Measurements from ENCODE around the gene NIT1. TPM values are rescaled to one million over a fixed set of nuclear protein-coding genes. Genes with fewer than 3 reads are reported as not detected.

NIT1 gene
- total and polyA plus RNA-seq, 12 donors: 72.2 to 147 (median 103) TPM

DNA sequence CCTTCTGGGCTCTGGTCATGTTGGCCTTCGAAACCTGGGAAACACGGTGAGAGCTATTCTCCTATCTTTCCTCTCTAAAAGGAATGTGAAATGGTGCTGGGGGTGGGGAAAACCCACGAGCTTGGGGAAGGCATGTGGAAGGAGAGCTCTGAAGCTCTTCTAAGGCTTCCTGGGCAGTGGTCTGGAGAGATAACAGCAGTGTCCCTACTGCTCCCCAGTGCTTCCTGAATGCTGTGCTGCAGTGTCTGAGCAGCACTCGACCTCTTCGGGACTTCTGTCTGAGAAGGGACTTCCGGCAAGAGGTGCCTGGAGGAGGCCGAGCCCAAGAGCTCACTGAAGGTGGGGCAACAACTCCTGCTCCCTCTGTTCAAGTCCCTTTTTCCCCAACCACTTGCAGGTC, 44.1 kb downstream of the NIT1 start:
- no peak for DNase-seq
- Histone ChIP-seq H3K4me3 (no peak overlapping the region), H3K36me3 (replicated peaks in 1 of 2) (peaks cover 0 to 43% of the 10 kb centered on the region in 2 donors), H3K9me3 (replicated peaks in 1 of 3) (no peaks in the 10 kb centered on the region), H3K27me3 (no peaks in the 10 kb centered on the region), H3K27ac (peak overlapping the region in 1 of 5 donors; percentile 3), H3K4me1 (replicated peaks in 1 of 2) (peaks cover 15 to 31% of the 10 kb centered on the region in 2 donors)
- intact Hi-C loops (cut with DNase I): no loop called here
- WGBS, 4 donors: 75 to 83% (median 81%) methylated on average over 7 of the region's 7 CpGs
- TF ChIP-seq, protein P1, sequence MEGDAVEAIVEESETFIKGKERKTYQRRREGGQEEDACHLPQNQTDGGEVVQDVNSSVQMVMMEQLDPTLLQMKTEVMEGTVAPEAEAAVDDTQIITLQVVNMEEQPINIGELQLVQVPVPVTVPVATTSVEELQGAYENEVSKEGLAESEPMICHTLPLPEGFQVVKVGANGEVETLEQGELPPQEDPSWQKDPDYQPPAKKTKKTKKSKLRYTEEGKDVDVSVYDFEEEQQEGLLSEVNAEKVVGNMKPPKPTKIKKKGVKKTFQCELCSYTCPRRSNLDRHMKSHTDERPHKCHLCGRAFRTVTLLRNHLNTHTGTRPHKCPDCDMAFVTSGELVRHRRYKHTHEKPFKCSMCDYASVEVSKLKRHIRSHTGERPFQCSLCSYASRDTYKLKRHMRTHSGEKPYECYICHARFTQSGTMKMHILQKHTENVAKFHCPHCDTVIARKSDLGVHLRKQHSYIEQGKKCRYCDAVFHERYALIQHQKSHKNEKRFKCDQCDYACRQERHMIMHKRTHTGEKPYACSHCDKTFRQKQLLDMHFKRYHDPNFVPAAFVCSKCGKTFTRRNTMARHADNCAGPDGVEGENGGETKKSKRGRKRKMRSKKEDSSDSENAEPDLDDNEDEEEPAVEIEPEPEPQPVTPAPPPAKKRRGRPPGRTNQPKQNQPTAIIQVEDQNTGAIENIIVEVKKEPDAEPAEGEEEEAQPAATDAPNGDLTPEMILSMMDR (IDR thresholded peaks at IDR 0.05): no peak
- TF ChIP-seq POLR2A (IDR thresholded peaks at IDR 0.05): no peak

DNA sequence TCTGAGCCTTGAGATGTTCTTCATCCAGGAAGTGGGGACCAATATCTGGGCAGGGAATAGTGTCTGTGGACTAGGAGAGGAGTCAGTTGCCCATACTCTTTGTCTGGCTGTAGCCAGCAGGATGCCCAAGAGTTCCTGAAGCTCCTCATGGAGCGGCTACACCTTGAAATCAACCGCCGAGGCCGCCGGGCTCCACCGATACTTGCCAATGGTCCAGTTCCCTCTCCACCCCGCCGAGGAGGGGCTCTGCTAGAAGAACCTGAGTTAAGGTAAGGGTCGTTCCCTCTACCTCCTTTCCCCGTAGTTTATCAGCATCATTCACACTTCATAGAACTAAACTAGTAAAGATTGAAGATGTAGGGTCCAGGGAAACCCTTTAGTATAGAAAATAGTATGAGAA, 44.9 kb downstream of the NIT1 start:
- no peak overlapping the region for H3K27ac ChIP-seq
- intact Hi-C loops (cut with DNase I): no loop called here
- H3K4me1 ChIP-seq (replicated peaks in 1 of 2): peaks cover 17 to 38% of the 10 kb centered on the region in 2 donors
- WGBS, 4 donors: 93 to 96% (median 95%) methylated on average over 6 to 10 of the region's 10 CpGs
- peaks cover 0 to 36% of the 10 kb centered on the region in 2 donors for H3K36me3 ChIP-seq (replicated peaks in 1 of 2)
- H3K4me3 ChIP-seq: no peak overlapping the region
- DNase-seq: no peak
- no peak for TF ChIP-seq POLR2A (IDR thresholded peaks at IDR 0.05)
- TF ChIP-seq, protein P1 (IDR thresholded peaks at IDR 0.05): no peak
- no peaks in the 10 kb centered on the region for H3K27me3 ChIP-seq
- no peaks in the 10 kb centered on the region for H3K9me3 ChIP-seq (replicated peaks in 1 of 3)

DNA sequence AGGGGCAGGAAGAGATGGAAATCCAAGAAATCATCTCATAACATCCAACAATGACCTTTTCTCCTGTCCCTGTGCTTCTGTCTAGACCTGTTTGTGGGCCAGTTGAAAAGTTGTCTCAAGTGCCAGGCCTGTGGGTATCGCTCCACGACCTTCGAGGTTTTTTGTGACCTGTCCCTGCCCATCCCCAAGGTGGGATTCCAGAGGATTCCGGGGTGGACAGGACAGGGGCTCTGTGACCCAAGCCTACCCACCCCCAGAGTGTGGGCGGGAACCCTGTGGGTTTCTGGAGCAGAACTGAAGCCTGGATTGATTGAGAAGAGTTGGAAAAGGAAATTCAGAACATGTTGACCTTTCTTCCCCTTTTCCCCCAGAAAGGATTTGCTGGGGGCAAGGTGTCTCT, 45.9 kb downstream of the NIT1 start:
- H3K4me3 ChIP-seq: no peak overlapping the region
- H3K27ac ChIP-seq: no peak overlapping the region
- no peak for DNase-seq
- intact Hi-C loops (cut with DNase I): no loop called here
- H3K27me3 ChIP-seq: no peaks in the 10 kb centered on the region
- H3K4me1 ChIP-seq (replicated peaks in 1 of 2): peaks cover 17 to 38% of the 10 kb centered on the region in 2 donors
- H3K9me3 ChIP-seq (replicated peaks in 1 of 3): no peaks in the 10 kb centered on the region
- TF ChIP-seq POLR2A (IDR thresholded peaks at IDR 0.05): no peak
- TF ChIP-seq, protein P1 (IDR thresholded peaks at IDR 0.05): no peak
- peaks cover 0 to 33% of the 10 kb centered on the region in 2 donors for H3K36me3 ChIP-seq (replicated peaks in 1 of 2)
- WGBS, 4 donors: 85 to 92% (median 90%) methylated on average over 5 of the region's 5 CpGs

DNA sequence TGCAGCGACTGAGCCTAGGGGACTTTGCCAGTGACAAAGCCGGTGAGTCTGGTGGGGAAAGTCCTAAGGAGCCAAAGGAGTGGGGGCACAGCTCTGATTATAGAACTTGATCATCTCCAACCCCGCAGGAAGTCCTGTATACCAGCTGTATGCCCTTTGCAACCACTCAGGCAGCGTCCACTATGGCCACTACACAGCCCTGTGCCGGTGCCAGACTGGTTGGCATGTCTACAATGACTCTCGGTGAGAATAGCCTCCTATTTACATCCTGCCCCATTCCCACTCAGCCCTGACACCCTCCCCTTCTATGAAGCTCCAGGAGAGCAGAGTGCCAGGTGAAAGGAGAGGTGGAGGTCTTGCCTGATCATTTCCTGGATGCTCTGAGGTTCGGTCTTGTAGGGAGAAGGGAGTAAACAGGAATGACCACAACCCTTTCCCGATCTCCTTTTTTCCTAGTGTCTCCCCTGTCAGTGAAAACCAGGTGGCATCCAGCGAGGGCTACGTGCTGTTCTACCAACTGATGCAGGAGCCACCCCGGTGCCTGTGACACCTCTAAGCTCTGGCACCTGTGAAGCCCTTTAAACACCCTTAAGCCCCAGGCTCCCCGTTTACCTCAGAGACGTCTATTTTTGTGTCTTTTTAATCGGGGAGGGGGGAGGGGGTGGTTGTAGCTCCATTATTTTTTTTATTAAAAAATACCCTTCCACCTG, 47.2 kb downstream of the NIT1 start:
- DNase-seq: no peak
- no peak for TF ChIP-seq POLR2A (IDR thresholded peaks at IDR 0.05)
- TF ChIP-seq, protein P1 (IDR thresholded peaks at IDR 0.05): no peak

More for the DNA sequence above, 47.2 kb downstream of the NIT1 start:
- Histone ChIP-seq H3K27ac (peak overlapping the region; percentile 6 to 81 (median 77)), H3K4me1 (replicated peaks in 1 of 2) (peaks cover 15 to 32% of the 10 kb centered on the region in 2 donors), H3K27me3 (no peaks in the 10 kb centered on the region), H3K9me3 (replicated peaks in 1 of 3) (no peaks in the 10 kb centered on the region), H3K36me3 (replicated peaks in 1 of 2) (peaks cover 0 to 45% of the 10 kb centered on the region in 2 donors), H3K4me3 (peak overlapping the region in 2 of 4 donors; percentile 54 to 80)
- WGBS, 4 donors: 64 to 71% (median 69%) methylated on average over 14 of the region's 14 CpGs
- intact Hi-C loops (cut with DNase I): no loop called here

Data from adrenal gland (tissue), 12 donors.